Endothelial cell of umbilical vein (primary cell): ENCODE data around the gene EXOC5.
A peak's percentile ranks its signal among the peaks of the same experiment; 100 is the strongest.

ENCODE experiments used
- CTCF ChIP-seq, 2 donors: IDR thresholded peaks; 1 replicate in 1 of 2; 2 replicates in 1 of 2; pipeline ENCODE4 v1.5.1; 2011; ENCODE audit warnings: low read length in 2 of 2, mild to moderate bottlenecking in 2 of 2, moderate library complexity in 2 of 2, control low read depth in 1 of 2, inconsistent platforms in 1 of 2, low read depth in 1 of 2; ENCODE audit not compliant: insufficient read depth in 1 of 2; ENCODE audit errors: extremely low read depth in 1 of 2
- POLR2A ChIP-seq: IDR thresholded peaks from 2 replicates; pipeline ENCODE4 v1.6.1; 2012; ENCODE audit warnings: low read depth, mild to moderate bottlenecking, control low read depth, low read length
- POLR2AphosphoS5 ChIP-seq: IDR thresholded peaks from 2 replicates; pipeline ENCODE4 v1.6.1; 2012; ENCODE audit warnings: low read depth, mild to moderate bottlenecking, control low read depth, low read length, moderate library complexity; ENCODE audit not compliant: insufficient read depth
- TF ChIP-seq, protein P1 (sequence below): IDR thresholded peaks from 2 replicates; pipeline ENCODE4 v1.6.1; 2011; ENCODE audit not compliant: insufficient read depth, insufficient read length

DNA sequence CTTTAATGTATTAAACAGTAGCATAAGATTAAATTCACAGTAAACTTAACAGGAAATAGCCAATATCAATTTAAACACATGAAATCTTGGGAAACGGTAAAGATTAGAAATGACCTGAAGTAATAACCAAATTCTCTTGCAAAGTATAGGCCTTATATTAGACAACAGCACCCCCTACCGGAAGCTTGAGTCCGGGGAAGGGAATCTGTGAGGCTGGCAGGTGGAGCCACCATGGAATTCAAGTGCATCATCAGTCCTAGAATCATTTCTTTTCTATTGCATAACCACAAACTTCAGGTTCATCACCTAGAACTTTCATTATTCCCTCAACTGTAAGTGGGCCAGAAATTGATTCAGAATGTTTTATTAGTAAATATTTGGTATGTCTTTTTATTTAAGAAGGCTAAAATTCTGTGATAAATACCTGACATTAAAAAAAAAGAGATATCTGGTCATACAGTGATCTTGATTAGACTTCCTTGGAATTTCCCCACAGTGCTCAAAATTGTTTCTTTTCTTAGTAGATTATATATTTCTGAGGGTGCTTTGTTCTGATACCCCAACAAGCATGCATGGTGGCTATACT, 48.6 kb upstream of the EXOC5 start:
- TF ChIP-seq, protein P1, sequence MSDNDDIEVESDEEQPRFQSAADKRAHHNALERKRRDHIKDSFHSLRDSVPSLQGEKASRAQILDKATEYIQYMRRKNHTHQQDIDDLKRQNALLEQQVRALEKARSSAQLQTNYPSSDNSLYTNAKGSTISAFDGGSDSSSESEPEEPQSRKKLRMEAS, result no peak
- TF ChIP-seq CTCF (IDR thresholded peaks at IDR 0.05; ENCODE audit: extremely low read depth in 1 of 2, insufficient read depth in 1 of 2, low read depth in 1 of 2, low read length in 2 of 2) (peak; percentile 70 to 83), POLR2AphosphoS5 (no peak), POLR2A (no peak)
